HepG2 (cell line): Measurements from ENCODE around the gene CTF1. TPM values are rescaled to one million over a fixed set of nuclear protein-coding genes. Genes with fewer than 3 reads are reported as not detected.

Experiments
- ELF3 ChIP-seq: IDR thresholded peaks from 2 replicates; pipeline ENCODE4 v1.6.1; 2016; ENCODE audit warnings: missing genetic modification reagents, missing compliant biosample characterization
- GZF1 ChIP-seq: sonication (generic); formaldehyde crosslinking; IDR thresholded peaks from 2 replicates; pipeline ENCODE4 v1.5.1; 2020; ENCODE audit warnings: mild to moderate bottlenecking, missing genetic modification reagents
- KLF9 ChIP-seq: IDR thresholded peaks from 2 replicates; pipeline ENCODE4 v1.6.1; 2016; ENCODE audit warnings: low read depth
- LBX2 ChIP-seq: sonication (generic); formaldehyde crosslinking; IDR thresholded peaks from 2 replicates; pipeline ENCODE4 v1.5.0; 2020; ENCODE audit warnings: missing genetic modification reagents, mild to moderate bottlenecking, borderline replicate concordance
- MAFK ChIP-seq, 2 experiments: IDR thresholded peaks in 1 of 2; conservative IDR thresholded peaks in 1 of 2; 2 replicates each; pipeline ENCODE4 v1.6.1; 2011; ENCODE audit warnings: improper control_type of control experiment in 2 of 2, low read length in 2 of 2
- MAZ ChIP-seq, 2 experiments: sonication (generic) in 1 of 2; formaldehyde crosslinking in 1 of 2; IDR thresholded peaks; 2 replicates each; pipeline versions ENCODE4 v1.5.0 to v1.6.1; 2012 to 2020; ENCODE audit warnings: low read depth in 2 of 2, mild to moderate bottlenecking in 2 of 2, borderline replicate concordance in 1 of 2, improper control_type of control experiment in 1 of 2, low read length in 1 of 2, missing genetic modification reagents in 1 of 2, moderate library complexity in 1 of 2
- MEIS2 ChIP-seq: sonication (generic); formaldehyde crosslinking; IDR thresholded peaks from 2 replicates; pipeline ENCODE4 v1.9.0; 2021; ENCODE audit warnings: mild to moderate bottlenecking, missing genetic modification reagents
- MIER3 ChIP-seq: IDR thresholded peaks from 2 replicates; pipeline ENCODE4 v1.6.1; 2016; ENCODE audit warnings: missing compliant biosample characterization, borderline replicate concordance
- NR2F6 ChIP-seq, 2 experiments: IDR thresholded peaks; 2 replicates each; pipeline ENCODE4 v1.6.1; 2016; ENCODE audit warnings: antibody characterized with exemption in 1 of 2, mild to moderate bottlenecking in 1 of 2
- SALL2 ChIP-seq: sonication (generic); formaldehyde crosslinking; IDR thresholded peaks from 2 replicates; pipeline ENCODE4 v1.8.1; 2023; ENCODE audit warnings: mild to moderate bottlenecking, missing genetic modification reagents, inconsistent platforms
- SUZ12 ChIP-seq: fragments of 150-350 bp; IDR thresholded peaks from 2 replicates; pipeline ENCODE4 v1.6.1; 2014; ENCODE audit warnings: low read depth, low read length
- TARDBP ChIP-seq: sonication (generic); formaldehyde crosslinking; IDR thresholded peaks from 2 replicates; pipeline ENCODE4 v1.8.0; 2022; ENCODE audit warnings: mild to moderate bottlenecking, missing genetic modification reagents
- TBX3 ChIP-seq: fragments of 450-650 bp; IDR thresholded peaks from 2 replicates; pipeline ENCODE4 v1.6.1; 2017; ENCODE audit warnings: antibody characterized with exemption, mild to moderate bottlenecking, inconsistent platforms, borderline replicate concordance
- THAP11 ChIP-seq: IDR thresholded peaks from 2 replicates; pipeline ENCODE4 v1.6.1; 2016; ENCODE audit warnings: missing biosample characterization, missing genetic modification reagents
- ZC3H4 ChIP-seq: sonication (generic); formaldehyde crosslinking; IDR thresholded peaks from 2 replicates; pipeline ENCODE4 v1.4.0; 2020; ENCODE audit warnings: missing genetic modification reagents, borderline replicate concordance
- ZKSCAN1 ChIP-seq: fragments of 150-350 bp; IDR thresholded peaks from 2 replicates; pipeline ENCODE4 v1.6.1; 2014; ENCODE audit warnings: low read length
- ZNF12 ChIP-seq: sonication (generic); formaldehyde crosslinking; IDR thresholded peaks from 2 replicates; pipeline ENCODE4 v1.5.0; 2020; ENCODE audit warnings: missing genetic modification reagents
- ZNF160 ChIP-seq: sonication (generic); formaldehyde crosslinking; IDR thresholded peaks from 2 replicates; pipeline ENCODE4 v1.8.0; 2022; ENCODE audit warnings: mild to moderate bottlenecking, inconsistent platforms, missing genetic modification reagents
- ZNF234 ChIP-seq: sonication (generic); formaldehyde crosslinking; conservative IDR thresholded peaks from 2 replicates; pipeline ENCODE4 v1.5.1; 2020; ENCODE audit warnings: mild to moderate bottlenecking, missing genetic modification reagents
- ZNF432 ChIP-seq: sonication (generic); formaldehyde crosslinking; IDR thresholded peaks from 2 replicates; pipeline ENCODE4 v1.5.0; 2020; ENCODE audit warnings: missing genetic modification reagents, mild to moderate bottlenecking, borderline replicate concordance
- ZNF558 ChIP-seq: sonication (generic); formaldehyde crosslinking; IDR thresholded peaks from 2 replicates; pipeline ENCODE4 v1.9.0; 2022; ENCODE audit warnings: mild to moderate bottlenecking, missing genetic modification reagents, borderline replicate concordance
- ZNF652 ChIP-seq: IDR thresholded peaks from 2 replicates; pipeline ENCODE4 v1.6.1; 2016; ENCODE audit warnings: low read depth, borderline replicate concordance
- ZNF879 ChIP-seq: sonication (generic); formaldehyde crosslinking; IDR thresholded peaks from 2 replicates; pipeline ENCODE4 v1.8.1; 2023; ENCODE audit warnings: missing genetic modification reagents
- polyA plus RNA-seq, 8 experiments: library from polyadenylated mRNA; depleted of rRNA in 3 of 8; stranded (reverse) in 7 of 8; unstranded in 1 of 8; fragments of >200 nt; fragmentation: Illumina TruSeq in 4 of 8; extraction: Trizol in 4 of 8; gene quantifications; 2 replicates each; pipeline versions ENCODE4 v1.2.1 to v1.2.3, GENCODE V29; 2011 to 2016; ENCODE audit warnings: low read depth in 4 of 8, missing spikeins in 1 of 8, mixed read lengths in 1 of 8; ENCODE audit not compliant: insufficient read depth in 1 of 8
- total RNA-seq, 5 experiments: library from RNA; depleted of rRNA; stranded (reverse); fragments of >200 nt; fragmentation: Illumina TruSeq; extraction: Trizol; gene quantifications; 2 replicates each; pipeline ENCODE4 v1.2.3, GENCODE V29; 2016; ENCODE audit warnings: low read depth in 1 of 5
- TF ChIP-seq, protein P1 (sequence below): sonication (generic); formaldehyde crosslinking; IDR thresholded peaks from one replicate; pipeline ENCODE4 v1.5.1; 2020; ENCODE audit warnings: mild to moderate bottlenecking, missing genetic modification reagents; ENCODE audit errors: not compliant biosample characterization

CTF1 gene
- total and polyA plus RNA-seq, 2 of the 13 experiments (the other 11 are each of a cell fraction or from before 2014, with no cell fraction given), result 0.13 to 1.8 TPM

DNA sequence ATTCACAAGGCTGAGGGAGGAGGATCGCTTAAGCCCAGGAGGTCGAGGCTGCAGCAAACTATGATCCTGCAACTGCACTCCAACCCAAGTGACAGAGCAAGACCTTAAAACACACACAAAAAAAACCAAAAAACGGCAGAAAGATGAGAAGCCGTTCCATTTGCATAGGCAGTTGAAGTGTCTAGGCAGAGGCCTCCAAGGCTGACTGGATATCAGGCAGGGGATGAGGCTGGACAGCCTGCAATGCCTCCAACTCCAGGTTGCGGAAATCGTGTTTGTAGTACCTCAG, 25.0 kb downstream of the CTF1 start (continued):
- TF ChIP-seq ZC3H4 (CRISPR knock-in tag), result 0 out of 2 replicates have a peak, but pooled peaks have one; percentile 12
- 0 out of 2 replicates have a peak, but pooled peaks have one; percentile 24 for TF ChIP-seq ZNF12 (CRISPR knock-in tag)
- no peak for TF ChIP-seq SALL2
- TF ChIP-seq ELF3 (CRISPR knock-in tag), result peak; percentile 46; the same call in 1 of the 2 replicates
- TF ChIP-seq THAP11 (CRISPR knock-in tag), result 0 out of 2 replicates have a peak, but pooled peaks have one; percentile 56
- peak; percentile 46; the same call in 1 of the 2 replicates for TF ChIP-seq MEIS2
- no peak for TF ChIP-seq ZNF432 (CRISPR knock-in tag)
- TF ChIP-seq NR2F6 (IDR thresholded peaks at IDR 0.05), result no peak
- TF ChIP-seq NR2F6 (CRISPR knock-in tag; IDR thresholded peaks at IDR 0.05), result no peak
- TF ChIP-seq GZF1 (CRISPR knock-in tag), result 0 out of 2 replicates have a peak, but pooled peaks have one; percentile 30
- TF ChIP-seq MAFK (conservative IDR thresholded peaks at IDR 0.05 in 1 of 2, IDR thresholded peaks at IDR 0.05 in 1 of 2; ENCODE audit: low read length in 2 of 2), result no peak
- no peak for TF ChIP-seq SUZ12
- TF ChIP-seq ZNF234 (CRISPR knock-in tag), result no peak
- no peak for TF ChIP-seq KLF9
- TF ChIP-seq MIER3 (CRISPR knock-in tag), result 0 out of 2 replicates have a peak, but pooled peaks have one; percentile 70
- no peak for TF ChIP-seq TBX3
- no peak for TF ChIP-seq TARDBP (CRISPR knock-in tag)
- no peak for TF ChIP-seq LBX2 (CRISPR knock-in tag)
- TF ChIP-seq ZNF558 (CRISPR knock-in tag), result no peak
- no peak for TF ChIP-seq ZKSCAN1
- no peak for TF ChIP-seq ZNF160 (CRISPR knock-in tag)
- no peak for TF ChIP-seq MAZ (IDR thresholded peaks at IDR 0.05; ENCODE audit: borderline replicate concordance, low read depth, low read length)
- no peak for TF ChIP-seq MAZ (CRISPR knock-in tag; IDR thresholded peaks at IDR 0.05; ENCODE audit: low read depth)
- TF ChIP-seq, protein P1, sequence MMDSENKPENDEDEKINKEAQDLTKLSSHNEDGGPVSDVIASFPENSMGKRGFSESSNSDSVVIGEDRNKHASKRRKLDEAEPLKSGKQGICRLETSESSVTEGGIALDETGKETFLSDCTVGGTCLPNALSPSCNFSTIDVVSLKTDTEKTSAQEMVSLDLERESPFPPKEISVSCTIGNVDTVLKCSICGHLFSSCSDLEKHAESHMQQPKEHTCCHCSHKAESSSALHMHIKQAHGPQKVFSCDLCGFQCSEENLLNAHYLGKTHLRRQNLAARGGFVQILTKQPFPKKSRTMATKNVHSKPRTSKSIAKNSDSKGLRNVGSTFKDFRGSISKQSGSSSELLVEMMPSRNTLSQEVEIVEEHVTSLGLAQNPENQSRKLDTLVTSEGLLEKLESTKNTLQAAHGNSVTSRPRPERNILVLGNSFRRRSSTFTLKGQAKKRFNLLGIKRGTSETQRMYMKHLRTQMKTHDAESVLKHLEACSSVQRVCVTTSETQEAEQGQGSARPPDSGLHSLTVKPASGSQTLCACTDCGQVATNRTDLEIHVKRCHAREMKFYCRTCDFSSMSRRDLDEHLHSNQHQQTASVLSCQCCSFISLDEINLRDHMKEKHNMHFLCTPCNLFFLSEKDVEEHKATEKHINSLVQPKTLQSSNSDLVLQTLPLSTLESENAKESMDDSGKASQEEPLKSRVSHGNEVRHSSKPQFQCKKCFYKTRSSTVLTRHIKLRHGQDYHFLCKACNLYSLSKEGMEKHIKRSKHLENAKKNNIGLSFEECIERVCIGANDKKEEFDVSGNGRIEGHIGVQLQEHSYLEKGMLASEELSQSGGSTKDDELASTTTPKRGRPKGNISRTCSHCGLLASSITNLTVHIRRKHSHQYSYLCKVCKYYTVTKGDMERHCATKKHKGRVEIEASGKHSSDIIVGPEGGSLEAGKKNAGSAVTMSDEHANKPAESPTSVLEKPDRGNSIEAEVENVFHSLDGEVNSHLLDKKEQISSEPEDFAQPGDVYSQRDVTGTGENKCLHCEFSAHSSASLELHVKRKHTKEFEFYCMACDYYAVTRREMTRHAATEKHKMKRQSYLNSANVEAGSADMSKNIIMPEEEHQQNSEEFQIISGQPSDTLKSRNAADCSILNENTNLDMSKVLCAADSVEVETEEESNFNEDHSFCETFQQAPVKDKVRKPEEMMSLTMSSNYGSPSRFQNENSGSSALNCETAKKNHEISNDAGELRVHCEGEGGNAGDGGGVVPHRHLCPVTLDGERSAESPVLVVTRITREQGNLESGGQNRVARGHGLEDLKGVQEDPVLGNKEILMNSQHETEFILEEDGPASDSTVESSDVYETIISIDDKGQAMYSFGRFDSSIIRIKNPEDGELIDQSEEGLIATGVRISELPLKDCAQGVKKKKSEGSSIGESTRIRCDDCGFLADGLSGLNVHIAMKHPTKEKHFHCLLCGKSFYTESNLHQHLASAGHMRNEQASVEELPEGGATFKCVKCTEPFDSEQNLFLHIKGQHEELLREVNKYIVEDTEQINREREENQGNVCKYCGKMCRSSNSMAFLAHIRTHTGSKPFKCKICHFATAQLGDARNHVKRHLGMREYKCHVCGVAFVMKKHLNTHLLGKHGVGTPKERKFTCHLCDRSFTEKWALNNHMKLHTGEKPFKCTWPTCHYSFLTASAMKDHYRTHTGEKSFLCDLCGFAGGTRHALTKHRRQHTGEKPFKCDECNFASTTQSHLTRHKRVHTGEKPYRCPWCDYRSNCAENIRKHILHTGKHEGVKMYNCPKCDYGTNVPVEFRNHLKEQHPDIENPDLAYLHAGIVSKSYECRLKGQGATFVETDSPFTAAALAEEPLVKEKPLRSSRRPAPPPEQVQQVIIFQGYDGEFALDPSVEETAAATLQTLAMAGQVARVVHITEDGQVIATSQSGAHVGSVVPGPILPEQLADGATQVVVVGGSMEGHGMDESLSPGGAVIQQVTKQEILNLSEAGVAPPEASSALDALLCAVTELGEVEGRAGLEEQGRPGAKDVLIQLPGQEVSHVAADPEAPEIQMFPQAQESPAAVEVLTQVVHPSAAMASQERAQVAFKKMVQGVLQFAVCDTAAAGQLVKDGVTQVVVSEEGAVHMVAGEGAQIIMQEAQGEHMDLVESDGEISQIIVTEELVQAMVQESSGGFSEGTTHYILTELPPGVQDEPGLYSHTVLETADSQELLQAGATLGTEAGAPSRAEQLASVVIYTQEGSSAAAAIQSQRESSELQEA (CRISPR knock-in tag), result peak; percentile 17
- TF ChIP-seq ZNF879, result no peak
- TF ChIP-seq ZNF652 (CRISPR knock-in tag), result 0 out of 2 replicates have a peak, but pooled peaks have one; percentile 25
